Vagina (tissue), 2 donors: ENCODE measurements around the gene CATSPERD. TPM values are rescaled to one million over a fixed set of nuclear protein-coding genes. Genes with fewer than 3 reads are reported as not detected.

ENCODE experiments used
- DNase-seq, 2 donors: peaks; one replicate each; pipeline ENCODE4 v3.0.0-alpha.2; 2017; ENCODE audit errors: extremely low spot score in 2 of 2
- H3K27ac ChIP-seq: fragments of 200-600 bp; sonication (generic); one replicate; pipeline ENCODE4 v1.5.1; 2019
- H3K27me3 ChIP-seq: fragments of 200-600 bp; sonication (generic); one replicate; pipeline ENCODE4 v1.5.1; 2019
- H3K36me3 ChIP-seq, 2 donors: fragments of 200-600 bp; sonication (generic); one replicate each; pipeline ENCODE4 v1.5.1; 2017 to 2019
- H3K4me1 ChIP-seq: fragments of 200-600 bp; sonication (generic); one replicate; pipeline ENCODE4 v1.5.1; 2019
- H3K4me3 ChIP-seq, 2 donors: fragments of 200-600 bp; sonication (generic); 1 replicate in 1 of 2; 2 replicates in 1 of 2; pipeline ENCODE4 v1.5.1; 2016 to 2019
- H3K9me3 ChIP-seq: fragments of 200-600 bp; sonication (generic); one replicate; pipeline ENCODE4 v1.5.1; 2019
- CTCF ChIP-seq, 3 experiments: fragments of 450-650 bp in 2 of 3; fragments of 200-600 bp in 1 of 3; sonication (generic) in 1 of 3; IDR thresholded peaks; one replicate each; pipeline ENCODE4 v1.5.1; 2017 to 2019; ENCODE audit warnings: antibody characterized with exemption in 3 of 3, mild to moderate bottlenecking in 2 of 3, moderate library complexity in 2 of 3
- POLR2A ChIP-seq, 2 donors: fragments of 450-650 bp; IDR thresholded peaks; one replicate each; pipeline ENCODE4 v1.6.1; 2017; ENCODE audit warnings: antibody characterized with exemption in 2 of 2, mild to moderate bottlenecking in 2 of 2, moderate library complexity in 2 of 2
- POLR2AphosphoS5 ChIP-seq, 2 donors: sonication (generic); formaldehyde crosslinking; IDR thresholded peaks; one replicate each; pipeline ENCODE4 v1.9.0; 2017; ENCODE audit warnings: antibody characterized with exemption in 2 of 2, mild to moderate bottlenecking in 2 of 2, low read depth in 1 of 2; ENCODE audit not compliant: insufficient read depth in 1 of 2
- intact Hi-C: fragments of 100-400 bp; cut with DNase I; formaldehyde crosslinking; loops from one replicate; pipeline ENCODE4 v1.15.1; 2023
- total RNA-seq: library from RNA; depleted of rRNA; stranded (reverse); fragments of >200 nt; gene quantifications from one replicate; pipeline ENCODE4 v1.2.3, GENCODE V29; 2016

CATSPERD gene
- total RNA-seq, 1 donor from 2014 or later = not detected

GRCh38 chr19:5717215-5717935 is 3.1 kb upstream of the CATSPERD start:
- Histone ChIP-seq H3K4me1 (peaks cover 31% of the 10 kb centered on the region), H3K27me3 (no peaks in the 10 kb centered on the region), H3K4me3 (no peak overlapping the region), H3K27ac (no peak overlapping the region), H3K36me3 (peaks cover 0 to 15% of the 10 kb centered on the region in 2 donors), H3K9me3 (no peaks in the 10 kb centered on the region)
- DNase-seq = no peak
- intact Hi-C loops = no loop called here
- no peak for TF ChIP-seq POLR2AphosphoS5 (IDR thresholded peaks at IDR 0.05; ENCODE audit: insufficient read depth in 1 of 2, low read depth in 1 of 2)
- no peak for TF ChIP-seq POLR2A (IDR thresholded peaks at IDR 0.05)
- no peak for TF ChIP-seq CTCF (IDR thresholded peaks at IDR 0.05)

GRCh38 chr19:5718037-5718578 is 2.3 kb upstream of the CATSPERD start:
- Histone ChIP-seq H3K27ac (no peak overlapping the region), H3K36me3 (peaks cover 0 to 8% of the 10 kb centered on the region in 2 donors), H3K9me3 (no peaks in the 10 kb centered on the region), H3K27me3 (no peaks in the 10 kb centered on the region), H3K4me3 (no peak overlapping the region), H3K4me1 (peaks cover 31% of the 10 kb centered on the region)
- TF ChIP-seq POLR2AphosphoS5 (IDR thresholded peaks at IDR 0.05; ENCODE audit: insufficient read depth in 1 of 2, low read depth in 1 of 2) (no peak), POLR2A (IDR thresholded peaks at IDR 0.05) (no peak), CTCF (IDR thresholded peaks at IDR 0.05) (no peak)
- intact Hi-C loops = no loop called here
- no peak for DNase-seq

DNA sequence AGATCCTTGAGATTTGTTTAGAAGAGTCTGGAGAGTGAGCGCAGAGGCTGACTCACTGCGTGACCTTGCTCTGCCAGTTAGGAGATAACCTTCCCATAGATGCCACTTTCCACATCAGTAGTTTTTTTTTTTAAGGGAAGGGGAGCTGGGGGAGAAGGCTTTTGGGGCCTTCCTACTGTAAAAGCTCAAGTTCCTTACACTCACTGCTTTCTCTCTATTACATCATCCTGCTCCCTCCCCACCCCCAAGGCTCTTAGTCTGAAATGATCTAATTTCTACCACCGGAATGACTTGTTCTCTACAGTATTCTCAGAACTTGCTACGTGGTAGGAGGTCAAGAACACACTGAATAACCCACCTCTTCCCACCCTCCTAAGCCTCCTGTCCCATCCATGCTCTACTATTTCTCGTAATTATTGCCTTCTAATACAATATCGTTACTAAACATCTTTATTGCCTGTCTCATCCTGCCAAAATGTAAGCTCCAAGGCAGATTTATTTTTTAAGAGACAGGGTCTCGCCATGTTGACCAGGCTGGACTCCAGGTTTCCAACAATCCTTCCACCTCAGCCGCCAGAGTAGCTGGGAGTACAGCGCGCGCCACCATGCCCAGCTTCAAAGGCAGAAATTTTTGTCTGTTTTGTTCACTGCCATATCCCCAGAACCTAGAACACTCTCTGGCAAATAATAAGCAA is 1.7 kb upstream of the CATSPERD start:
- no peaks in the 10 kb centered on the region for H3K27me3 ChIP-seq
- peak overlapping the region; percentile 75 to 94 for H3K4me3 ChIP-seq
- peak overlapping the region; percentile 93 for H3K27ac ChIP-seq
- H3K36me3 ChIP-seq = peaks cover 0 to 2% of the 10 kb centered on the region in 2 donors
- no peak for DNase-seq
- H3K9me3 ChIP-seq = no peaks in the 10 kb centered on the region
- H3K4me1 ChIP-seq = peaks cover 31% of the 10 kb centered on the region
- TF ChIP-seq CTCF (IDR thresholded peaks at IDR 0.05) = no peak
- intact Hi-C loops = no loop called here

DNA sequence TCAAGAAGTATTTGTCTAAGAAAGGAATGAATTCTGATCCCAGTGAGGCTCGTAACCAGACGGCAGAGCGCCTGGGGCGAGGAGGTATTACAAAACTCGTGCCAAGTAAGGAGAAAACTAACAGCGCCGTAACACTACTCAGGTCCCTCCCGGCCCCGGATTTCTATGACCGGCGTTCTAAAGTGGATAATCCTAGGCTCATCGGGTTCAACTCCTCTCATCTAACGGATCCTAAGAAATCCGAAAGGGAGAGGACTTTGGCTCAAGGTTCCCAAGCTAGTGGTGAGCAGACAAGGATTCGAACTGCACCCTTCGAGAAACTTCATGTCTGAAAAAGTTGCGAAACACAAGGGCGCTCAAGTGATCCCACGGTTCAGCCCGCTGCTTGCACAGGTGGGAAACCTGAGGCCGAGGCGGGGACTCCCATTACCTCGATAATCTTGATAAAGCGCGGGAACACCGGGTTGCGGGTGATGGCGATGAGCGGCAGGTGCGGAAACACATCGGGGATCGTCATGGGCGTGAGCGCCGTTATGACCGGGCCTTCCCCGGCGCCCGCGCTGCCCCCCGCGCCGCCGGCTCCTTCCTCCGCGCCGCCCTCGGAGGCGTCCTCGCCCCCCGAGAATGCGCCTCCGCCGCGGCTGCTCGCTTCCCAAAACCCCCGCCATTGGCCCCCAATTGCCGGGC is 1.0 kb upstream of the CATSPERD start:
- no peak for DNase-seq
- TF ChIP-seq CTCF (IDR thresholded peaks at IDR 0.05) (no peak), POLR2A (IDR thresholded peaks at IDR 0.05) (no peak), POLR2AphosphoS5 (IDR thresholded peaks at IDR 0.05; ENCODE audit: insufficient read depth in 1 of 2, low read depth in 1 of 2) (no peak)
- no peaks in the 10 kb centered on the region for H3K36me3 ChIP-seq

More for the DNA sequence above, 1.0 kb upstream of the CATSPERD start:
- Histone ChIP-seq H3K27me3 (no peaks in the 10 kb centered on the region), H3K9me3 (no peaks in the 10 kb centered on the region), H3K4me3 (peak overlapping the region; percentile 75 to 94), H3K4me1 (peaks cover 31% of the 10 kb centered on the region), H3K27ac (peak overlapping the region; percentile 93)
- intact Hi-C loops = no loop called here
